Measurements from ENCODE around the gene PGC.

PGC gene

GRCh38 chr6:41714556-41715273 lies 32.5 kb downstream of the PGC start:
- no peak for DNase-seq (ENCODE audit: low read depth)

GRCh38 chr6:41713650-41714291 lies 33.4 kb downstream of the PGC start:
- DNase-seq (ENCODE audit: low read depth): no peak

GRCh38 chr6:41713159-41713649 lies 34.0 kb downstream of the PGC start:
- DNase-seq (ENCODE audit: low read depth): no peak

- DNase-seq (ENCODE audit: low read depth): no peak
Observed at GRCh38 chr6:41712651-41713103, 34.5 kb downstream of the PGC start.

GRCh38 chr6:41711323-41712038 lies 35.7 kb downstream of the PGC start:
- no peak for DNase-seq (ENCODE audit: low read depth)

- DNase-seq (ENCODE audit: low read depth): no peak
Observed at GRCh38 chr6:41709375-41709774, 37.8 kb downstream of the PGC start.

GRCh38 chr6:41708856-41709255 lies 38.3 kb downstream of the PGC start:
- no peak for DNase-seq (ENCODE audit: low read depth)

GRCh38 chr6:41707565-41708200 lies 39.5 kb downstream of the PGC start:
- DNase-seq (ENCODE audit: low read depth): no peak

GRCh38 chr6:41706876-41707564 lies 40.2 kb downstream of the PGC start:
- DNase-seq (ENCODE audit: low read depth): no peak

- no peak for DNase-seq (ENCODE audit: low read depth)
Observed at GRCh38 chr6:41705996-41706835, 41.0 kb downstream of the PGC start.

GRCh38 chr6:41705311-41705995 lies 41.7 kb downstream of the PGC start:
- no peak for DNase-seq (ENCODE audit: low read depth)

GRCh38 chr6:41704656-41705310 lies 42.4 kb downstream of the PGC start:
- DNase-seq (ENCODE audit: low read depth): no peak

- DNase-seq (ENCODE audit: low read depth): no peak
Observed at GRCh38 chr6:41704028-41704427, 43.2 kb downstream of the PGC start.

- DNase-seq (ENCODE audit: low read depth): no peak
Observed at GRCh38 chr6:41702771-41703494, 44.3 kb downstream of the PGC start.

GRCh38 chr6:41702089-41702745 lies 45.0 kb downstream of the PGC start:
- DNase-seq (ENCODE audit: low read depth): no peak

GRCh38 chr6:41700463-41701347 lies 46.5 kb downstream of the PGC start:
- no peak for DNase-seq (ENCODE audit: low read depth)

GRCh38 chr6:41699063-41699462 lies 48.1 kb downstream of the PGC start:
- DNase-seq (ENCODE audit: low read depth): no peak

All from GM04503 (cell line).